Endodermal cell (in vitro differentiated cells): ENCODE data around the gene TGFB2. TPM values are rescaled to one million over a fixed set of nuclear protein-coding genes. Genes with fewer than 3 reads are reported as not detected.

Experiments used
- DNase-seq: peaks from one replicate; pipeline ENCODE4 v3.0.0-alpha.2; 2017
- H3K27ac ChIP-seq: 2 replicates; pipeline ENCODE4 v1.5.1; 2013; ENCODE audit warnings: mild to moderate bottlenecking, low read depth, low read length, moderate library complexity
- H3K27me3 ChIP-seq: 2 replicates; pipeline ENCODE4 v1.6.1; 2013; ENCODE audit warnings: mild to moderate bottlenecking, low read length, moderate library complexity; ENCODE audit not compliant: insufficient read depth, control insufficient read depth, poor library complexity, severe bottlenecking
- H3K36me3 ChIP-seq: 2 replicates; pipeline ENCODE4 v1.7.0; 2013; ENCODE audit warnings: mild to moderate bottlenecking, low read length, moderate library complexity; ENCODE audit not compliant: control insufficient read depth, insufficient read depth
- H3K4me1 ChIP-seq: one replicate; pipeline ENCODE4 v1.7.0; 2013; ENCODE audit warnings: low read length; ENCODE audit not compliant: control insufficient read depth, insufficient read depth
- H3K4me3 ChIP-seq: 2 replicates; pipeline ENCODE4 v1.5.1; 2013; ENCODE audit warnings: mild to moderate bottlenecking, low read length, moderate library complexity
- H3K9ac ChIP-seq: 2 replicates; pipeline ENCODE4 v1.6.1; 2013; ENCODE audit warnings: mild to moderate bottlenecking, low read length, moderate library complexity; ENCODE audit not compliant: poor library complexity, severe bottlenecking; ENCODE audit errors: extremely low read depth
- H3K9me3 ChIP-seq: 2 replicates; pipeline ENCODE4 v1.6.1; 2013; ENCODE audit warnings: mild to moderate bottlenecking, low read length, moderate library complexity; ENCODE audit not compliant: control insufficient read depth
- H3K27ac Mint-ChIP-seq: 2 replicates; pipeline ENCODE4 v1.8.0; 2020; ENCODE audit warnings: mixed read lengths
- H3K27me3 Mint-ChIP-seq: 2 replicates; pipeline ENCODE4 v1.8.0; 2021; ENCODE audit warnings: mild to moderate bottlenecking, mixed read lengths; ENCODE audit not compliant: insufficient read depth
- H3K36me3 Mint-ChIP-seq: 2 replicates; pipeline ENCODE4 v1.8.0; 2020; ENCODE audit warnings: low read depth, mixed read lengths
- H3K4me1 Mint-ChIP-seq: 2 replicates; pipeline ENCODE4 v1.8.0; 2020; ENCODE audit warnings: mixed read lengths
- H3K4me3 Mint-ChIP-seq: 2 replicates; pipeline ENCODE4 v1.8.0; 2020; ENCODE audit warnings: mild to moderate bottlenecking, moderate library complexity, mixed read lengths
- H3K9me3 Mint-ChIP-seq: 2 replicates; pipeline ENCODE4 v1.8.0; 2020; ENCODE audit warnings: mild to moderate bottlenecking, mixed read lengths
- CTCF ChIP-seq: fragments of 200-600 bp; sonication (generic); conservative IDR thresholded peaks from 2 replicates; pipeline ENCODE4 v1.5.0; 2021; ENCODE audit warnings: antibody characterized with exemption, mild to moderate bottlenecking
- WGBS, 2 experiments: methylation state at CpG; one replicate each; pipeline versions ENCODE4 v1.1.5 to v1.1.7; 2013; ENCODE audit warnings: missing lambda C conversion rate in 2 of 2, mixed read lengths in 1 of 2; ENCODE audit not compliant: insufficient coverage in 1 of 2, insufficient read length in 1 of 2; 5-methylcytosine and 5-hydroxymethylcytosine counted together
- total RNA-seq, 2 donors: library from RNA; stranded (reverse); fragmentation: NEBNext Ultra II Directional in 1 of 2; extraction: Animal tissue kit (Norgen Biotek cat#: 25700) in 1 of 2; gene quantifications; 2 replicates in 1 of 2; 3 replicates in 1 of 2; pipeline ENCODE4 v1.2.1, GENCODE V29; 2021

Gene TGFB2
- total RNA-seq, 2 donors from 2014 or later = 0.11 to 1.2 TPM

- H3K4me3 ChIP-seq = no peak overlapping the region
These were observed 4.4 kb downstream of the TGFB2 start for GRCh38 chr1:218349348-218350034.

GRCh38 chr1:218350035-218350525 lies 4.9 kb downstream of the TGFB2 start:
- no peaks in the 10 kb centered on the region for H3K36me3 Mint-ChIP-seq
- peaks cover 37% of the 10 kb centered on the region for H3K27me3 ChIP-seq
- no peak overlapping the region for H3K9ac ChIP-seq
- H3K4me1 Mint-ChIP-seq = peaks cover 16% of the 10 kb centered on the region
- H3K27me3 Mint-ChIP-seq = peaks cover 42% of the 10 kb centered on the region
- 89 to 93% methylated on average over 3 to 7 of the region's 7 CpGs for WGBS, 2 experiments
- H3K4me3 ChIP-seq = no peak overlapping the region
- TF ChIP-seq CTCF = no peak
- no peaks in the 10 kb centered on the region for H3K9me3 ChIP-seq
- DNase-seq = no peak
- no peaks in the 10 kb centered on the region for H3K9me3 Mint-ChIP-seq
- H3K4me3 Mint-ChIP-seq = no peak overlapping the region
- no peaks in the 10 kb centered on the region for H3K36me3 ChIP-seq
- no peaks in the 10 kb centered on the region for H3K4me1 ChIP-seq
- no peak overlapping the region for H3K27ac Mint-ChIP-seq
- no peak overlapping the region for H3K27ac ChIP-seq

More at GRCh38 chr1:218349348-218350034, 4.4 kb downstream of the TGFB2 start:
- Mint-ChIP-seq H3K36me3 (no peaks in the 10 kb centered on the region), H3K4me3 (no peak overlapping the region), H3K27me3 (peaks cover 42% of the 10 kb centered on the region), H3K27ac (no peak overlapping the region), H3K4me1 (peaks cover 16% of the 10 kb centered on the region), H3K9me3 (no peaks in the 10 kb centered on the region)
- Histone ChIP-seq H3K9ac (no peak overlapping the region), H3K27me3 (peaks cover 43% of the 10 kb centered on the region), H3K4me1 (no peaks in the 10 kb centered on the region), H3K9me3 (peaks cover 4% of the 10 kb centered on the region), H3K36me3 (peaks cover 1% of the 10 kb centered on the region), H3K27ac (no peak overlapping the region)
- TF ChIP-seq CTCF = no peak
- 94 to 100% methylated on average over 4 to 5 of the region's 5 CpGs for WGBS, 2 experiments
- DNase-seq = no peak

GRCh38 chr1:218350801-218351266 lies 5.7 kb downstream of the TGFB2 start:
- no peaks in the 10 kb centered on the region for H3K4me1 ChIP-seq
- H3K9me3 ChIP-seq = no peaks in the 10 kb centered on the region
- H3K4me3 ChIP-seq = no peak overlapping the region
- H3K27ac ChIP-seq = no peak overlapping the region
- no peak overlapping the region for H3K4me3 Mint-ChIP-seq
- H3K27ac Mint-ChIP-seq = no peak overlapping the region
- no peaks in the 10 kb centered on the region for H3K9me3 Mint-ChIP-seq
- no peak for TF ChIP-seq CTCF
- WGBS, 2 experiments = 100% methylated on average over 2 of the region's 2 CpGs; no CpG with 5 or more reads in 1 of the 2 experiments
- peaks cover 16% of the 10 kb centered on the region for H3K4me1 Mint-ChIP-seq
- no peaks in the 10 kb centered on the region for H3K36me3 ChIP-seq
- no peak for DNase-seq
- no peak overlapping the region for H3K9ac ChIP-seq
- H3K27me3 ChIP-seq = peaks cover 30% of the 10 kb centered on the region
- H3K27me3 Mint-ChIP-seq = peaks cover 41% of the 10 kb centered on the region
- H3K36me3 Mint-ChIP-seq = no peaks in the 10 kb centered on the region
